Gastrocnemius medialis (tissue), 4 donors: ENCODE measurements around the gene BARX1. TPM values are rescaled to one million over a fixed set of nuclear protein-coding genes. Genes with fewer than 3 reads are reported as not detected.

ENCODE experiments used
- ATAC-seq, 2 donors: fragments of 150-250 bp; one replicate each; pipeline ENCODE4 v1.9.1; 2016
- DNase-seq, 2 donors: peaks; one replicate each; pipeline ENCODE4 v3.0.0-alpha.2; 2019
- H3K27ac ChIP-seq, 4 donors: fragments of 200-600 bp; sonication (generic); 1 replicate in 1 of 4; 2 replicates in 3 of 4; pipeline ENCODE4 v1.5.1; 2016 to 2018; ENCODE audit warnings: mild to moderate bottlenecking in 2 of 4, moderate library complexity in 1 of 4
- H3K27me3 ChIP-seq, 3 donors: fragments of 200-600 bp; sonication (generic) in 2 of 3; 1 replicate in 1 of 3; 2 replicates in 2 of 3; pipeline versions ENCODE4 v1.5.1 to v1.6.0; 2016 to 2019; ENCODE audit warnings: mild to moderate bottlenecking in 1 of 3, moderate library complexity in 1 of 3
- H3K36me3 ChIP-seq, 2 donors: fragments of 200-600 bp; sonication (generic) in 1 of 2; one replicate each; pipeline ENCODE4 v1.5.1; 2017 to 2018
- H3K4me1 ChIP-seq, 2 donors: fragments of 200-600 bp; sonication (generic) in 1 of 2; one replicate each; pipeline ENCODE4 v1.5.1; 2016 to 2017; ENCODE audit warnings: mild to moderate bottlenecking in 2 of 2
- H3K4me3 ChIP-seq, 4 donors: fragments of 200-600 bp; sonication (generic) in 3 of 4; 1 replicate in 1 of 4; 2 replicates in 3 of 4; pipeline ENCODE4 v1.5.1; 2016 to 2019; ENCODE audit warnings: mild to moderate bottlenecking in 2 of 4
- H3K9me3 ChIP-seq, 3 donors: fragments of 200-600 bp; sonication (generic) in 2 of 3; 1 replicate in 1 of 3; 2 replicates in 2 of 3; pipeline ENCODE4 v1.5.1; 2016 to 2019
- CTCF ChIP-seq, 5 experiments: fragments of 450-650 bp in 3 of 5; fragments of 200-600 bp in 2 of 5; sonication (generic) in 2 of 5; IDR thresholded peaks in 4 of 5; conservative IDR thresholded peaks in 1 of 5; 1 replicate in 4 of 5; 2 replicates in 1 of 5; pipeline ENCODE4 v1.5.1; 2016 to 2019; ENCODE audit warnings: antibody characterized with exemption in 5 of 5, mild to moderate bottlenecking in 3 of 5, moderate library complexity in 3 of 5
- POLR2A ChIP-seq, 2 donors: fragments of 450-650 bp; IDR thresholded peaks; one replicate each; pipeline ENCODE4 v1.6.1; 2017; ENCODE audit warnings: antibody characterized with exemption in 2 of 2, mild to moderate bottlenecking in 2 of 2, moderate library complexity in 2 of 2
- in situ Hi-C, 4 donors: fragments of 200-750 bp; cut with MboI; loops; one replicate each; pipeline versions ENCODE4 v1.15.0 to v1.8.0; 2017; ENCODE audit warnings: low sequenced_read_pairs in 4 of 4
- intact Hi-C: fragments of 100-400 bp; cut with DNase I; formaldehyde crosslinking; loops from one replicate; pipeline ENCODE4 v1.15.1; 2023; ENCODE audit warnings: low total_unique reads
- total RNA-seq, 4 donors: library from RNA; depleted of rRNA; stranded (reverse); fragments of >200 nt; gene quantifications; one replicate each; pipeline versions ENCODE4 v1.1.0 to v1.2.3, GENCODE V29; 2016

BARX1 gene
- total RNA-seq, 4 donors from 2014 or later = not detected

- Histone ChIP-seq H3K9me3 (no peaks in the 10 kb centered on the region), H3K4me1 (no peaks in the 10 kb centered on the region), H3K27me3 (no peaks in the 10 kb centered on the region), H3K36me3 (no peaks in the 10 kb centered on the region), H3K4me3 (no peak overlapping the region), H3K27ac (no peak overlapping the region)
- in situ Hi-C loops = no loop called here
- intact Hi-C loops = no loop called here
- no peak for TF ChIP-seq POLR2A (IDR thresholded peaks at IDR 0.05)
- no peak for TF ChIP-seq CTCF (IDR thresholded peaks at IDR 0.05 in 4 of 5, conservative IDR thresholded peaks at IDR 0.05 in 1 of 5)
- ATAC-seq (no peak), DNase-seq (no peak)
Observed at GRCh38 chr9:93910598-93910997, 44.6 kb downstream of the BARX1 start.

DNA sequence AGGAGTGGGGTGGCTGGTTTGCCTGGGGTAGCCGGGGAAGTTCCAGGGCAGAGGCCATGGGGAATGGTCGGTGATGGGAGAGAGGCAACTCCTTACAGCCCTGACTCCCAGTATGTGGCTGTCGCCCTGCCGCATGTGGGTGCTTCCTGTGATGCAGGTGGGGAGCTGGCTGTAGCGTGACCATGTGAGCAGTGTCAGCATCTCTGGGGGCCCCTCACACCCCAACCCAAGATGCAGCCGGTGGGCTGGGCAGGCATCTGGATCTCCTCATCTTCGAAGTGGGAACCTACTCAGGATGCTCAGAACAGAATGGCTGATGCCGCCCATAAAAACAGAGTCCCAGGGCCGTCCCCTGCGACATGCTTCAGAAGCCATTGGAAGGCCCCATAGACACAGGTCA lies 45.0 kb downstream of the BARX1 start:
- H3K4me3 ChIP-seq = no peak overlapping the region
- no peaks in the 10 kb centered on the region for H3K27me3 ChIP-seq
- H3K4me1 ChIP-seq = no peaks in the 10 kb centered on the region
- intact Hi-C loops = no loop called here
- no peak for DNase-seq
- in situ Hi-C loops = no loop called here
- H3K9me3 ChIP-seq = no peaks in the 10 kb centered on the region
- TF ChIP-seq CTCF (IDR thresholded peaks at IDR 0.05 in 4 of 5, conservative IDR thresholded peaks at IDR 0.05 in 1 of 5) (no peak), POLR2A (IDR thresholded peaks at IDR 0.05) (no peak)
- H3K27ac ChIP-seq = no peak overlapping the region
- ATAC-seq = no peak
- H3K36me3 ChIP-seq = no peaks in the 10 kb centered on the region

DNA sequence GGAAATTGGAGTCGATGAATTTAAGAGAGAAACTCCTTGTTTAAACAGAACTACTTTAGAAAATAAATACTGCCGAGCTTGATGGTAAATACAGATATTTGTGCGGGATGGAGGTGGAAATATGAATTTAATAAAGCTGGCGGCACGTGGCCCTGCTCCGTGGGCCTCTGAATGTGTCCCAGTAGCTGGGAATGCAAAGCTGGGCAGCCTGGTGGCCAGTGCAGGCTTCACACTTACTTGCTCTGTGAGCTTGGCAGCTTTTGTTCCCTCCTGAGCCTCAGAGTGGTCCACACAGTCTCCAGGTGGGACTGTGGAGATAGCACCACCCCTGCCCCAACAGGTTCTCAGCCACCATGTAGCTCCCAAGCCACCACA lies 45.9 kb downstream of the BARX1 start:
- Histone ChIP-seq H3K4me1 (no peaks in the 10 kb centered on the region), H3K9me3 (no peaks in the 10 kb centered on the region), H3K4me3 (no peak overlapping the region), H3K36me3 (no peaks in the 10 kb centered on the region), H3K27ac (no peak overlapping the region), H3K27me3 (no peaks in the 10 kb centered on the region)
- intact Hi-C loops (no loop called here), in situ Hi-C loops (no loop called here)
- TF ChIP-seq POLR2A (IDR thresholded peaks at IDR 0.05) = no peak
- TF ChIP-seq CTCF (IDR thresholded peaks at IDR 0.05 in 4 of 5, conservative IDR thresholded peaks at IDR 0.05 in 1 of 5) = no peak
- ATAC-seq (no peak), DNase-seq (no peak)

GRCh38 chr9:93908591-93909241 lies 46.4 kb downstream of the BARX1 start:
- in situ Hi-C loops (no loop called here), intact Hi-C loops (no loop called here)
- no peak overlapping the region for H3K27ac ChIP-seq
- H3K4me1 ChIP-seq = no peaks in the 10 kb centered on the region
- H3K27me3 ChIP-seq = no peaks in the 10 kb centered on the region
- ATAC-seq (no peak), DNase-seq (no peak)
- H3K9me3 ChIP-seq = no peaks in the 10 kb centered on the region
- no peak for TF ChIP-seq CTCF (IDR thresholded peaks at IDR 0.05 in 4 of 5, conservative IDR thresholded peaks at IDR 0.05 in 1 of 5)
- no peak for TF ChIP-seq POLR2A (IDR thresholded peaks at IDR 0.05)
- no peak overlapping the region for H3K4me3 ChIP-seq
- H3K36me3 ChIP-seq = no peaks in the 10 kb centered on the region
